HG03442 (cell line): ENCODE measurements around the gene RAD50.
"Not testable (repeated sequence)": the region's sequence is repeated elsewhere in the genome, so short reads cannot be mapped to it uniquely, and the experiment has no call there.

ENCODE experiments used
- ATAC-seq: cut with Tn5 transposase; IDR thresholded peaks from one replicate; pipeline ENCODE4 v1.9.1; 2021; ENCODE audit warnings: mild to moderate bottlenecking, moderate library complexity; ENCODE audit not compliant: unreplicated experiment

The RAD50 gene

GRCh38 chr5:132628814-132629213 is 72.0 kb downstream of the RAD50 start:
- no peak for ATAC-seq

- ATAC-seq: peak; percentile 69
Measured at GRCh38 chr5:132629230-132629944, 72.6 kb downstream of the RAD50 start.

- not testable (repeated sequence) for ATAC-seq
Measured at GRCh38 chr5:132633587-132633986, 76.8 kb downstream of the RAD50 start.

- peak; percentile 36 for ATAC-seq
Measured at GRCh38 chr5:132635873-132636272, 79.1 kb downstream of the RAD50 start.

GRCh38 chr5:132637241-132637640 is 80.5 kb downstream of the RAD50 start:
- ATAC-seq: no peak

- peak; percentile 62 for ATAC-seq
Measured at GRCh38 chr5:132639706-132640130, 82.9 kb downstream of the RAD50 start.

GRCh38 chr5:132640613-132641012 is 83.8 kb downstream of the RAD50 start:
- no peak for ATAC-seq

GRCh38 chr5:132641241-132641723 is 84.5 kb downstream of the RAD50 start:
- ATAC-seq: peak; percentile 53

- no peak for ATAC-seq
Measured at GRCh38 chr5:132641841-132642240, 85.1 kb downstream of the RAD50 start.

GRCh38 chr5:132644177-132644576 is 87.4 kb downstream of the RAD50 start:
- ATAC-seq: no peak

GRCh38 chr5:132646583-132647266 is 89.9 kb downstream of the RAD50 start:
- ATAC-seq: no peak

GRCh38 chr5:132647473-132647872 is 90.7 kb downstream of the RAD50 start:
- ATAC-seq: no peak

- no peak for ATAC-seq
Measured at GRCh38 chr5:132648355-132648754, 91.6 kb downstream of the RAD50 start.

GRCh38 chr5:132651838-132652469 is 95.2 kb downstream of the RAD50 start:
- no peak for ATAC-seq

- no peak for ATAC-seq
Measured at GRCh38 chr5:132653716-132654115, 96.9 kb downstream of the RAD50 start.

- ATAC-seq: no peak
Measured at GRCh38 chr5:132655821-132656773, 99.3 kb downstream of the RAD50 start.

- ATAC-seq: no peak
Measured at GRCh38 chr5:132656774-132657355, 100.1 kb downstream of the RAD50 start.

GRCh38 chr5:132657676-132658380 is 101.1 kb downstream of the RAD50 start, which contains the start of gene IL13:
Gene IL13, plus strand, starts transcription at chr5:132658173. Its CDS starts 14 bp downstream, at chr5:132658187.
- no peak for ATAC-seq
